ENCODE results near the gene MEIOB.
A peak's percentile ranks its signal among the peaks of the same experiment; 100 is the strongest.
"Not testable (repeated sequence)": the region's sequence is repeated elsewhere in the genome, so short reads cannot be mapped to it uniquely, and the experiment has no call there.

MEIOB gene

GRCh38 chr16:1878256-1878655, 6.3 kb upstream of the MEIOB start:
- FAIRE-seq, result no peak
- no peak for DNase-seq (ENCODE audit: insufficient read length, low spot score)
- TF ChIP-seq POLR2A (IDR thresholded peaks at IDR 0.05; ENCODE audit: low read depth, low read length) (no peak), POLR2AphosphoS5 (IDR thresholded peaks at IDR 0.05; ENCODE audit: low read depth, low read length) (no peak), TAF1 (IDR thresholded peaks at IDR 0.05; ENCODE audit: low read depth, low read length) (no peak), POU2F2 (IDR thresholded peaks at IDR 0.05; ENCODE audit: low read depth, low read length) (no peak), SPI1 (IDR thresholded peaks at IDR 0.05; ENCODE audit: low read depth, low read length) (no peak), PAX5 (IDR thresholded peaks at IDR 0.05; ENCODE audit: insufficient read depth, low read length, severe bottlenecking) (no peak)

DNA sequence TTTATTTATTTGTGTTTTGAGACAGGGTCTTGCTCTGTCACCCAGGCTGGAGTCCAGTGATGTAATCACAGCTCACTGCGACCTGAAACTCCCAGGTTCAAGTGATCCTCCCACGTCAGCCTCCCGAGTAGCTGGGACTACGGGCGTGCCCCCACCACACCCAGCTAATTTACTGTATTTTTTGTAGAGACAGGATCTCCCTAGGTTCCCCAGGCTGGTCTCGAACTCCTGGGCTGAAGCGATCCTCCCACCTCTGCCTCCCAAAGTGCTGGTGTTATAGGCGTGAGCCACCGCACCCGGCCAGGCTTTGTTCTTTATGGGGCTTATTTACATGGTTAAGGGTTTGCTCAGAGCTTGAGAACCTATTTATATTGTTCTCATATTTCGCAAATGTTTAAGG, 5.8 kb upstream of the MEIOB start:
- DNase-seq (ENCODE audit: insufficient read length, low spot score), result no peak
- no peak for TF ChIP-seq TAF1 (IDR thresholded peaks at IDR 0.05; ENCODE audit: low read depth, low read length)
- no peak for TF ChIP-seq POLR2A (IDR thresholded peaks at IDR 0.05; ENCODE audit: low read depth, low read length)
- TF ChIP-seq SPI1 (IDR thresholded peaks at IDR 0.05; ENCODE audit: low read depth, low read length), result no peak
- no peak for TF ChIP-seq PAX5 (IDR thresholded peaks at IDR 0.05; ENCODE audit: insufficient read depth, low read length, severe bottlenecking)
- no peak for TF ChIP-seq POLR2AphosphoS5 (IDR thresholded peaks at IDR 0.05; ENCODE audit: low read depth, low read length)
- TF ChIP-seq POU2F2 (IDR thresholded peaks at IDR 0.05; ENCODE audit: low read depth, low read length), result no peak
- no peak for FAIRE-seq

DNA sequence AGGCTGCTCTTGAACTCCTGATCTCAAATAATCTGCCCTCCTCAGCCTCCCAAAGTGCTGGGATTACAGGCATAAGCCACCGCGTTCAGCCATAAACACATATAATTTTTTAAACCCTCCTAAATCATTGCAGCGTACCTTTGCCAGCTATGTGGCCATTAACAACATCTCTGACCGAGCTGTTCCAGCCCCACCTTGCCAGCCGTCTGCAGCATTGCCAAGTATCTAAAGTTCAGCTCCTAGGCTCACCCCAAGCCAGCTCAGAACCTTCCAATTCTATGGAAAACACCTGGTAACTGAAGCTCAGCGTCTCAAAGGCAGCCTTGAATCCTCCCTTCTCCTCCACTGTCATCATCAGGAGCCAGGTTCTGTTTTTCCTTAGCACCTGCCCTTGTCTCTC, 5.1 kb upstream of the MEIOB start:
- FAIRE-seq, result no peak
- TF ChIP-seq TAF1 (IDR thresholded peaks at IDR 0.05; ENCODE audit: low read depth, low read length) (no peak), SPI1 (IDR thresholded peaks at IDR 0.05; ENCODE audit: low read depth, low read length) (no peak), POLR2AphosphoS5 (IDR thresholded peaks at IDR 0.05; ENCODE audit: low read depth, low read length) (no peak), POU2F2 (IDR thresholded peaks at IDR 0.05; ENCODE audit: low read depth, low read length) (no peak), POLR2A (IDR thresholded peaks at IDR 0.05; ENCODE audit: low read depth, low read length) (no peak), PAX5 (IDR thresholded peaks at IDR 0.05; ENCODE audit: insufficient read depth, low read length, severe bottlenecking) (no peak)
- DNase-seq (ENCODE audit: insufficient read length, low spot score), result no peak

DNA sequence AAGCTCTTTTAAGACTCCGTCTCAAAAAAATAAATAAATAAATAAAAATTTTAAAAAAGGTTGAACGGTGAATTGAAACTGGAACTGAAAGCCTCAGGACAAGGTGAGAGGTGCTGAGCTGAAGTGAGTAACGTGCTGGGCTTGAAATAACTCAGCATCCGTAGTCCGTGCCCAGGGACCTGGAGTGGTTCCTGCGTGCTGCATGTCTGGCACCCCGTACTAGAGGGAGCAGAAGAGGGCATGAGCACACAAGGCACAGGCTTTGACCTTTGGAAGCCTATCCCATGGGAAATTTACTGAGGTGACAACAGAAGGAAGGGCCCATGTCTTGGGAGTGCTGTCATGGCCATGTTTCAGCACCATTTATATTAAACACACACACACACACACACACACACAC, 4.5 kb upstream of the MEIOB start:
- FAIRE-seq (no peak), DNase-seq (ENCODE audit: insufficient read length, low spot score) (no peak)
- TF ChIP-seq POU2F2 (IDR thresholded peaks at IDR 0.05; ENCODE audit: low read depth, low read length) (no peak), SPI1 (IDR thresholded peaks at IDR 0.05; ENCODE audit: low read depth, low read length) (peak; percentile 2; the same call in 1 of the 2 replicates)

GRCh38 chr16:1876066-1876465, 4.1 kb upstream of the MEIOB start:
- DNase-seq (ENCODE audit: insufficient read length, low spot score), result not testable (repeated sequence)
- FAIRE-seq, result peak; percentile 51

GRCh38 chr16:1874854-1875253, 2.9 kb upstream of the MEIOB start:
- DNase-seq (ENCODE audit: insufficient read length, low spot score) (no peak), FAIRE-seq (peak; percentile 13)
- no peak for TF ChIP-seq PAX5 (IDR thresholded peaks at IDR 0.05; ENCODE audit: insufficient read depth, low read length, severe bottlenecking)
- no peak for TF ChIP-seq POLR2AphosphoS5 (IDR thresholded peaks at IDR 0.05; ENCODE audit: low read depth, low read length)
- no peak for TF ChIP-seq SPI1 (IDR thresholded peaks at IDR 0.05; ENCODE audit: low read depth, low read length)
- no peak for TF ChIP-seq TAF1 (IDR thresholded peaks at IDR 0.05; ENCODE audit: low read depth, low read length)

- TF ChIP-seq SPI1 (IDR thresholded peaks at IDR 0.05; ENCODE audit: low read depth, low read length) (no peak), POU2F2 (IDR thresholded peaks at IDR 0.05; ENCODE audit: low read depth, low read length) (no peak), POLR2A (IDR thresholded peaks at IDR 0.05; ENCODE audit: low read depth, low read length) (no peak), PAX5 (IDR thresholded peaks at IDR 0.05; ENCODE audit: insufficient read depth, low read length, severe bottlenecking) (no peak), POLR2AphosphoS5 (IDR thresholded peaks at IDR 0.05; ENCODE audit: low read depth, low read length) (no peak), TAF1 (IDR thresholded peaks at IDR 0.05; ENCODE audit: low read depth, low read length) (no peak)
- no peak for DNase-seq (ENCODE audit: insufficient read length, low spot score)
- FAIRE-seq, result no peak
Observed at GRCh38 chr16:1870365-1871082, 1.4 kb downstream of the MEIOB start.

DNA sequence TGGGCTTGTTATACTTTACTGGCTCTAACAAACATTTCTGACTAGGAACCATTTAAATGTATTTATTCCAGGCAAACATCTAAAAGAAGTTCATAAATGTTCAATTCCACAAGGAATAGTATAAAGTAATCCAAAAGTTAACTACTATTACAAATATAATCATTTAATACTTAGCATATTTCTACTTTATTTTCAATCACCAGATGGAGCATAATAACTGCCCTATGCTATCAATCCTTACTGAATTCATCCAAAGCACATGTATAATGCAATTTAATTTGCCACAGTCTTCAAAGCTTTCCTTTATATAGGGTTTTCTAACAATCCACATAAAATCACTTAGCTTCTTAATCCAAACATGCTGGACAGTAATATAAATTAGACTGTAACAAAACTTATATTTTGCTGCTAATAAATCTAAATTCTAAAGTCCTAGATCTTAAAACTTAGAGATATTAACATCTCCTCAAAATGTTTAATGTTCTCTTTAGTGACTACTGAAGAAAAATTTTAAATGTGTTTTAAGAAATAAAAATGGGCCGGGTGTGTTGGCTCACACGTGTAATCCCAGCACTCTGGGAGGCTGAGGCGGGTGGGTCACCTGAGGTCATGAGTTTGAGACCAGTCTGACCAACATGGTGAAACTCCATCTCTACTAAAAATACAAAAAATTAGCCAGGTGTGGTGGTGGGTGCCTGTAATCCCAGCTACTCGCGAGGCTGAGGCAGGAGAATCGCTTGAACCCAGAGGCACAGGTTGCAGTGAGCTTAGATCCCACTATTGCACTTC, 5.9 kb downstream of the MEIOB start:
- no peak for DNase-seq (ENCODE audit: insufficient read length, low spot score)
- FAIRE-seq, result no peak
- TF ChIP-seq TAF1 (IDR thresholded peaks at IDR 0.05; ENCODE audit: low read depth, low read length) (no peak), SPI1 (IDR thresholded peaks at IDR 0.05; ENCODE audit: low read depth, low read length) (no peak), PAX5 (IDR thresholded peaks at IDR 0.05; ENCODE audit: insufficient read depth, low read length, severe bottlenecking) (no peak), POU2F2 (IDR thresholded peaks at IDR 0.05; ENCODE audit: low read depth, low read length) (no peak), POLR2AphosphoS5 (IDR thresholded peaks at IDR 0.05; ENCODE audit: low read depth, low read length) (no peak), POLR2A (IDR thresholded peaks at IDR 0.05; ENCODE audit: low read depth, low read length) (no peak)

- DNase-seq (ENCODE audit: insufficient read length, low spot score) (no peak), FAIRE-seq (no peak)
- TF ChIP-seq SPI1 (IDR thresholded peaks at IDR 0.05; ENCODE audit: low read depth, low read length), result no peak
- TF ChIP-seq POLR2AphosphoS5 (IDR thresholded peaks at IDR 0.05; ENCODE audit: low read depth, low read length), result no peak
- TF ChIP-seq POLR2A (IDR thresholded peaks at IDR 0.05; ENCODE audit: low read depth, low read length), result no peak
- no peak for TF ChIP-seq PAX5 (IDR thresholded peaks at IDR 0.05; ENCODE audit: insufficient read depth, low read length, severe bottlenecking)
- TF ChIP-seq TAF1 (IDR thresholded peaks at IDR 0.05; ENCODE audit: low read depth, low read length), result no peak
- no peak for TF ChIP-seq POU2F2 (IDR thresholded peaks at IDR 0.05; ENCODE audit: low read depth, low read length)
Observed at GRCh38 chr16:1863681-1864460, 8.1 kb downstream of the MEIOB start.
